ENCODE results near the gene WDPCP.
"Not testable (repeated sequence)": the region's sequence is repeated elsewhere in the genome, so short reads cannot be mapped to it uniquely, and the experiment has no call there.

Gene WDPCP, protein sequence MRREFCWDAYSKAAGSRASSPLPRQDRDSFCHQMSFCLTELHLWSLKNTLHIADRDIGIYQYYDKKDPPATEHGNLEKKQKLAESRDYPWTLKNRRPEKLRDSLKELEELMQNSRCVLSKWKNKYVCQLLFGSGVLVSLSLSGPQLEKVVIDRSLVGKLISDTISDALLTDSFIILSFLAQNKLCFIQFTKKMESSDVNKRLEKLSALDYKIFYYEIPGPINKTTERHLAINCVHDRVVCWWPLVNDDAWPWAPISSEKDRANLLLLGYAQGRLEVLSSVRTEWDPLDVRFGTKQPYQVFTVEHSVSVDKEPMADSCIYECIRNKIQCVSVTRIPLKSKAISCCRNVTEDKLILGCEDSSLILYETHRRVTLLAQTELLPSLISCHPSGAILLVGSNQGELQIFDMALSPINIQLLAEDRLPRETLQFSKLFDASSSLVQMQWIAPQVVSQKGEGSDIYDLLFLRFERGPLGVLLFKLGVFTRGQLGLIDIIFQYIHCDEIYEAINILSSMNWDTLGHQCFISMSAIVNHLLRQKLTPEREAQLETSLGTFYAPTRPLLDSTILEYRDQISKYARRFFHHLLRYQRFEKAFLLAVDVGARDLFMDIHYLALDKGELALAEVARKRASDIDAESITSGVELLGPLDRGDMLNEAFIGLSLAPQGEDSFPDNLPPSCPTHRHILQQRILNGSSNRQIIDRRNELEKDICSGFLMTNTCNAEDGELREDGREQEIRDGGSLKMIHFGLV

GRCh38 chr2:63588385-63589147 is at the start of gene WDPCP, which contains the start of gene MDH1:
Gene WDPCP, minus strand, starts transcription at chr2:63588477. Its CDS starts 206 bp downstream, at chr2:63588271.
Gene MDH1, plus strand, starts transcription at chr2:63588963. Its CDS starts 81 bp downstream, at chr2:63589044.
- DNase-seq (ENCODE audit: low read depth), result peak; percentile 86

- DNase-seq (ENCODE audit: low read depth), result no peak
Observed at GRCh38 chr2:63632382-63632781, 44.1 kb upstream of the WDPCP start.

DNA sequence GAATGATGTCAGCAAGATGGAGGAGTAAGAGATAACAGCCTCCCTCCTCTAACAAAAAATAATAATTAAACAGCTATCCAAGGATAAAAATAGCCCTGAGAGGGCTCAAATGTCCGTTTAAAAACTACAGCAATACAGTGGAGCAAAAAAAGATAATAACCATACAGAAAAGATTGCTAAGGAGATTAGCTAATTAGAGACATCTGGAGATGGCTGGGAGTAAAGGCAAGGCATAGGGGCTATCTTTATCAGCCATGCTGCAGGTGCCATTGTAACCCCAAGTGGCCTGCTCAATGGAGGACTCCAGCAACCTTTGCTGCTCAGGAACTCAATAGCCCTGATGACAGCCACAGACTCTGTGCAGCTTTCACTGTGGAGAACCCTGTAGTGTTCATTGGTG is 43.2 kb upstream of the WDPCP start:
- DNase-seq (ENCODE audit: low read depth), result no peak

GRCh38 chr2:63628403-63628942 is 40.2 kb upstream of the WDPCP start:
- DNase-seq (ENCODE audit: low read depth), result no peak

- no peak for DNase-seq (ENCODE audit: low read depth)
Observed at GRCh38 chr2:63627866-63628265, 39.6 kb upstream of the WDPCP start.

DNA sequence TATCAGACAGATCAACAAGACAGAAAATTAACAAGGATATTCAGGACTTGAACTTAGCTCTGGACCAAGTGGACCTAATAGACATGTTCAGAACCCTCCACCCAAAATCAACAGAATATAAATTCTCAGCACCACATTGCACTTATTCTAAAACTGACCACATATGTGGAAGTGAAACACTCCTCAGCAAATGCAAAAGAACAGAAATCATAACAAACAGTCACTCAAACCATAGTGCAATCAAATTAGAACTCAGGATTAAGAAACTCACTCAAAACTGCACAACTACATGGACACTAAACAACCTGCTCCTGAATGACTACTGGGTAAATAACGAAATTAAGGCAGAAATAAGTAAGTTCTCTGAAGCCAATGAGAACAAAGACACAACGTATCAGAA is 35.5 kb upstream of the WDPCP start:
- DNase-seq (ENCODE audit: low read depth), result not testable (repeated sequence)

DNA sequence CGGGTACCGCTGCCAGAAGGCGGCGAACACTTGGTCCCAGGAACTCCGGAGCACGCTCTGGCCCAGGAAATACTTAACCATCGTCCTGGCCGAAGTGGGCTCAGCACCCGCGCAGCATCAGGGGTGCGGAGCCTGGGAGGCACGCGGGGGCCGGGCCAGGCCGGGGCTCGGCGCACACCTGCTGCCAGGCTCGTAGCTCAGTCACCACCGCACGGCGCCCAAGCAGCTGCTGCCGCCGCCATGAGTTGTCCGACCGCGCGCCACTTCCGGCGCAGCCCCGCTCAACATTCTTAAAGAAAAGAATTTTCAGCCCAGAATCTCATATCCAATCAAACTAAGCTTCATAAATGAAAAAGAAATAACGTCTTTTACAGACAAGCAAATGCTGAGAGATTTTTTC is 34.5 kb upstream of the WDPCP start:
- DNase-seq (ENCODE audit: low read depth), result no peak

- no peak for DNase-seq (ENCODE audit: low read depth)
Observed at GRCh38 chr2:63619328-63619727, 31.1 kb upstream of the WDPCP start.

DNA sequence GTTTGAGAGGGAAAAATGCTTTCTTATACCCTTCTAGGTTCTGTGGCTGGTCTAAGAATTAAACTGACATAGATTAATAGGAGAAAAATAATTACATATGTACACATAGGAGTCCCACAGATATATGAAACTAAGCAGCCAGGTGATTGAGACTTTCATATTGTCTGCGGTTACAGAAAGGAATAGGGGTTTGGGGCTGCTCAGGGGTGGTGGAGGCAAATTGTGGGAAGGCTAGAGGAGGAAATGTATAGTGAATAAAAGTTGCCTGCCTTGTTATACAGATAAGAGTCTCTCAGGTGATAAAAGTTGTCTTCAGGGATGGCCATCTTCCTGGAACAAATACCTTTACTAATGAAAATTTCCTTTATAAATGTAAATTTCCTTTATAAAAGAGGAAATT is 29.1 kb upstream of the WDPCP start:
- no peak for DNase-seq (ENCODE audit: low read depth)

- DNase-seq (ENCODE audit: low read depth), result no peak
Observed at GRCh38 chr2:63614983-63615945, 27.0 kb upstream of the WDPCP start.

GRCh38 chr2:63614448-63614968 is 26.2 kb upstream of the WDPCP start:
- no peak for DNase-seq (ENCODE audit: low read depth)

DNA sequence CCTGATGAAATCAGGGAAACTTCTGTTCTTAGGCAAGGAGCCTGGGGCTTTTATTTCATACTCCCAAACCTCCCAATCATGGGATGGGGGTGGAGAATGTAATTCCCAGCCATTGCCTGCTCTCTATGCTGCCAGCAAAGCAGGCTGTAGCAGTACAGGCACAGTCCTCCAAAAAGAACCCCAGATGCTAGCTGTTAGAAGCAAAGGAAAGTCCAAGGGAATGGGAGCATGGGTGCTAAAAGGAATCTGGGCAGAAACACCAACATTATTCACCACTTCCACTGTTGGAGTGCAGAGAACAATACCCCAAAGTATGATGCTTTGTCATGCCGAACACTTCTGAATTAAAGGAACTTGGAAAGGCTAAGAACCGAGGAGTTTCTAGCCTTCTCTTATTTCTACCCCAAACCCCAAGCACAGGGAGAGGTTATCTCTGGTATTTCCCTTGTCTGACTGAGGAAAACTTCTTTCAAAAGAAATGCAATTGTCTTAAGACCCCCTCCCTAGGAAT is 25.2 kb upstream of the WDPCP start:
- no peak for DNase-seq (ENCODE audit: low read depth)

GRCh38 chr2:63610525-63610924 is 22.2 kb upstream of the WDPCP start:
- no peak for DNase-seq (ENCODE audit: low read depth)

DNA sequence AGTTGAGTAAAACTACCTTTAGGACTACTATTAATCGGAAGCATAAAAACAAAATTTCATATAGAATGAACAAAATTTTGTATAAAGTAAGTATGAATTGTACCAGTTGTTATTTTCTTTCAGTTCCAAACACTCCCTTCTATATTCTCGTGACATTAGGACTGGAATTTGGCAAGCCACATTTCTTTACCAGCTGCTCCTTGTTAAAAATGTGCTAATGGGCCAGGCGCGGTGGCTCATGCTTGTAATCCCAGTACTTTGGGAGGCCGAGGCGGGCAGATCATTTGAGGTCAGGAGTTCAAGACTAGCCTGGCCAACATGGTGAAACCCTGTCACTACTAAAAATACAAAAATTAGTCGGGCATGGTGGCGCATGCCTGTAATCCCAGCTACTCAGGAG is 20.6 kb upstream of the WDPCP start:
- not testable (repeated sequence) for DNase-seq (ENCODE audit: low read depth)

- DNase-seq (ENCODE audit: low read depth), result no peak
Observed at GRCh38 chr2:63604666-63605065, 16.4 kb upstream of the WDPCP start.

DNA sequence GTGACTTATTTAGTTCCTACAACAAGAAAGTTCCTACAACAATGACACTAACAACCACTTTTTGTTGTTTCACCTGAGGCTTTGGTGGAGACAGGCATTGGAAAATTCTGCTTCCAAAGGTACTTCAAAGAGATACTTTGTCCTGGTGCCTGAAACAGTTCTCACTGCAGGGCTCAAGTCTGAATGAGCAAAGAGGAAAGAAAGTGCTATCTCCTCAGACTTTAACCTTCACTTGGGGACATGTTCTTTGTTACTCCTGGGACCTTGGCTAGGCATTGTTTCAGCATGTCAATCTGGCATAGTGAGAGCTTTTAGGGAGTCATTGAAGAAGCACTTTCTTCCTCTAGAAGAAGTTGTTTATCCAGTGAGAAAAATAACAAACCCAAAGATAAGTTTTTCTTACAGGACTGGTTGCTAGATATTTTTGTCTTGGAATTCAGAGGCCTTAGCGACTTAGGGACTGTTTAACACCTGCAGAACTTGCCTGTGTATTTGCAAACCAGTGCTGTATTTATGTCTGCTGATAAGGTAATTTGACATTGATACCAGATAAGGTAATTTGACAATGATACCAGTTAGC is 12.7 kb upstream of the WDPCP start:
- DNase-seq (ENCODE audit: low read depth), result no peak

- no peak for DNase-seq (ENCODE audit: low read depth)
Observed at GRCh38 chr2:63598981-63599380, 10.7 kb upstream of the WDPCP start.

GRCh38 chr2:63596401-63596883 is 8.2 kb upstream of the WDPCP start:
- no peak for DNase-seq (ENCODE audit: low read depth)

- no peak for DNase-seq (ENCODE audit: low read depth)
Observed at GRCh38 chr2:63594660-63595059, 6.4 kb upstream of the WDPCP start.

- no peak for DNase-seq (ENCODE audit: low read depth)
Observed at GRCh38 chr2:63591566-63592175, 3.4 kb upstream of the WDPCP start.
